GM10266 (cell line): Measurements from ENCODE around the gene NKX1-2.

Source experiments
- DNase-seq: peaks from one replicate; pipeline ENCODE4 v3.0.0; 2012; ENCODE audit errors: extremely low spot score
- TF ChIP-seq, protein P1 (sequence below): IDR thresholded peaks from 2 replicates; pipeline ENCODE4 v1.5.1; 2012; ENCODE audit warnings: mild to moderate bottlenecking, low read depth; ENCODE audit not compliant: control insufficient read depth, insufficient read depth; ENCODE audit errors: missing control alignments

Gene NKX1-2

DNA sequence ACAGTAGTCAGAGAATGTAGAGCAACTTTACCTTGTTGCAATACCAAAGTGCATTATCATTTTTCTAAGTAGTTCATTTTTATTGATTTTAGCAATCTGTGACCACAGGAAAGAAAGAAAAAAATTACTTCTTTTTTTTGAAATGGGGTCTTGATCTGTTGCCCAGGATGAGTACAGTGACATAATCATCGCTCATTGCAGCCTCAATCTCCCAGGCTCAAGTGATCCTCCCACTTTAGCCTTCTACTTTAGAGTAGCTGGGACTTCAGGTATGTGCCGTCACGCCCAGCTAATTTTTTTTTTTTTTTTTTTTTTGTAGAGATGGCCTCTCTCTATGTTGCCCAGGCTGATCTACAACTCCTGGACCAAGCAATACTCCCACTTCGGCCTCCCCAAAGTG, 19.8 kb downstream of the NKX1-2 start:
- no peak for DNase-seq
- TF ChIP-seq, protein P1, sequence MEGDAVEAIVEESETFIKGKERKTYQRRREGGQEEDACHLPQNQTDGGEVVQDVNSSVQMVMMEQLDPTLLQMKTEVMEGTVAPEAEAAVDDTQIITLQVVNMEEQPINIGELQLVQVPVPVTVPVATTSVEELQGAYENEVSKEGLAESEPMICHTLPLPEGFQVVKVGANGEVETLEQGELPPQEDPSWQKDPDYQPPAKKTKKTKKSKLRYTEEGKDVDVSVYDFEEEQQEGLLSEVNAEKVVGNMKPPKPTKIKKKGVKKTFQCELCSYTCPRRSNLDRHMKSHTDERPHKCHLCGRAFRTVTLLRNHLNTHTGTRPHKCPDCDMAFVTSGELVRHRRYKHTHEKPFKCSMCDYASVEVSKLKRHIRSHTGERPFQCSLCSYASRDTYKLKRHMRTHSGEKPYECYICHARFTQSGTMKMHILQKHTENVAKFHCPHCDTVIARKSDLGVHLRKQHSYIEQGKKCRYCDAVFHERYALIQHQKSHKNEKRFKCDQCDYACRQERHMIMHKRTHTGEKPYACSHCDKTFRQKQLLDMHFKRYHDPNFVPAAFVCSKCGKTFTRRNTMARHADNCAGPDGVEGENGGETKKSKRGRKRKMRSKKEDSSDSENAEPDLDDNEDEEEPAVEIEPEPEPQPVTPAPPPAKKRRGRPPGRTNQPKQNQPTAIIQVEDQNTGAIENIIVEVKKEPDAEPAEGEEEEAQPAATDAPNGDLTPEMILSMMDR: no peak

DNA sequence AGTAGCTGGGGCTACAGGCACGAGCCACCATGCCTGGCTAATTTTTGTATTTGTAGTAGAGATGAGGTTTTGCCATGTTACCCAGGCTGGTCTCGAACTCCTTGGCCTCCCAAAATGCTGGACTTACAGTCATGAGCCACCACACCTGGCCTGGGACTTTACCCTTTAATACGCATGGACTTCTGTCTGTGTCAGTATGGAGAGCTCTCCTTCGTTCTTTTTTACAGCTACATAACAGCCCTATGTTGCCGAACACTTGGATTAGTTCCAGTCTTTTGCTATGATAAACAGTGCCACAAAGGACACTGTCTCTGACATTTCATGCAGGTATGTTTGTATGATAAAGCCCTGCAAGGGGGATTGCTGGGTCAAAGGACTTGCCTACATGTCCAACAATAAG, 20.3 kb downstream of the NKX1-2 start:
- TF ChIP-seq, protein P1: no peak
- DNase-seq: no peak

DNA sequence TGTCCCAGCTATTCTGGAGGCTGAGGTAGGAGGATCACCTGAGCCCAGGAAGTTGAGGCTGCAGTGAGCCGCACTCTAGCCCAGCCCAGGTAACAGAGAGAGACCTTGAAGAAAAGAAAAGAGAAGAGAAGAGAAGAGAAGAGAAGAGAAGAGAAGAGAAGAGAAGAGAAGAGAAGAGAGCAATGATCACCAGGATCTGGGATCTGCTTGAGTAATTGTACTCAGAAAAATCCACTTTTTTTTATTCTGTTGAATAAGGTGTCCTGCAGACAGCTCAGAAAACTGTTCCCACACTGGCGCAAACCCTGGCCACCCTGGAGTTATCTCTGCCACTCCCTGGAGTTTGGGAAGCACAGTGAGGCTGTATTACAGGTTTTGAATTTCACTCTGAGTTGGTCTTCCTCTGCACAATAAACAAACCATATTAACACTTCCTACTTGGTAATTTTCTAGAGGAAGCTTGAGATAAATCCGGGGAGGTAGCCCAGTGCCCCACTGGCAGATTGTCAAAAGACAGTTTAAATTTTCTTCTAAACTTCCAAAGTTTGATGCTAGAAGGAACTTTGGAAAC, 21.5 kb downstream of the NKX1-2 start:
- TF ChIP-seq, protein P1: no peak
- DNase-seq: no peak

DNA sequence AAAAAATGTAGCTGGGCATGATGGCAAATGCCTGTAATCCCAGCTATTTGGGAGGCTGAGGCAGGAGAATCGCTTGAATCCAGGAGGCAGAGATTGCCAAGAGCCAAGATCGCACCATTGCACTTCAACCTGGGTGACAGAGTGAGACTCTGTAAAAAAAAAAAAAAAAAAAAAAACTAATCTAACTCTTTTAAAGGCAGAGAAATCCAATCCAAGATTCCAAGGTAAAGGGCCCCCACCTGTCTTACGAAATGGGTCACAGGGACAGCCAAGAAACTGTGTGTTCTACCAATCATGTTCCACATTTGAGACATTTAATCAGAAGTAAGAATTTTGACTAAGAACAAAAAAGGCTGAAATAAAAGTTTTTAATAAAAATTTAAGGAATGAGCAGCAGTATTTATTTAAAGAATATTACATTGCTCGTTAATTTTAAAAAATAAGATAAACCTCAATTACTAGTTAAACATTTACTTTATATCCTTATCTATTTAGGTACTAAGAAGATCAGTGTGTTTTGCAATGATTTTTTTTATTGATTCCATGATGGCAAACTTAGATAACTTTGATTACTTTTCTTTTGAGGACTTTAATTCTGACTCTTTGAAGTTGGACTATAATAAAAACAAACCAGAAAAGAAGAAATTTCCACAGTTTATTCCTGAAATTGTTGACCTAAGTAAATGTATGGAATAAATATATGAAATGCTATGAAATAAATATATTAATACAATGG, 24.4 kb downstream of the NKX1-2 start:
- TF ChIP-seq, protein P1: no peak
- no peak for DNase-seq

DNA sequence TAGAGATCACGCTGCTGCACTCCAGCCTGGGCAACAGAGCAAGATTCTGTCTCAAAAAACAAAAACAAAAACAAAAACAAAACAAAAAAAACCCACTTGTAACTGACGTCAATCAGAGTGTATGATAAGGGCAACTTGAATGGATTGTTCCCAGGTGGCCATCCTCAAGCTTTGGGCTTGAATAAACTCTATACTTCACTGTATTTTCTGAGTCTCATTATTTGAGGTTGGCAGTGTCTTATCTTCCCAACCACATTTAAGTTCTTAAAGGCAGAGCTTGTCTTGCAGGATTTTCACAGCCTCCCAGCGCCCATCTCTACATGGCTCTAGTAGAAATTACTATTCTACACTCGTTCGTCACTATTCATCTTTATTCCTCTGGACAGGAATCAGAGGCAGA, 26.0 kb downstream of the NKX1-2 start:
- DNase-seq: no peak

DNA sequence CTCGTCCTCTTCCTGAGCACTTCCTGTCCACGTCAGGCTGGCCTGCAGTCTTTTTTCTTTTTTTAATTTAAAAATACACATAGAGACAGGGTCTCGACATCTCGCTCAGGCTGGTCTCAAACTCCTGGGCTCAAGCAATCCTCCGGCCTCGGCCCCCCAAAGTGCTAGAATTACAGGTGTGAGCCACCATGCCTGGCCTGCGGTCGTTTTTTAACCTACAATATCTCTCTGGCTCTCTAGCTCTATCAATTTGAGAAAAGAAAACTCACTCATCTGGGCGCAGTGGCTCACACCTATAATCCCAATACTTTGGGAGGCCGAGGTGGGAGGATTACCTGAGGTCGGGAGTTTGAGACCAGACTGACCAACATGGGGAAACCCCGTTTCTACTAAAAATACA, 27.1 kb downstream of the NKX1-2 start:
- no peak for DNase-seq
- TF ChIP-seq, protein P1: no peak

More for the DNA sequence above, 26.0 kb downstream of the NKX1-2 start:
- TF ChIP-seq, protein P1: no peak

DNA sequence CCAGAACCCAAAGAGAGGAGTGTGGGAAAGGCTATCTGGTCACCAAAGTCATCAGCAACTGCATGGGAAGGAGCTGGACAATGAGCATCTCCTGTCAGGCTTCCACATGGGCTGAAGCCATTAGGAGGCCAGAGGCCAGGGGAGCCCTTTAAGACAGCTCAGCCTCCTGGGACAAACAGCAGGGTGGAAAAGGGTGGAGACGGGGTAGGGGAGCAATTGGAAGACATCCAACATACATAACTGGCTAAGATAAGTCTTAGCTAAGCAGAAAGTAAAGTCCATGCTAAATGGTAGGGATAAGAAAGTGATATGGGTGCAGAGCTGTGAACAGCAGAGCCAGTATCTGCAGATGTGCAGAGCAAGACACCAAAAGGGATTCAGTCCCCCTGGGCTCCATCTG, 29.6 kb downstream of the NKX1-2 start:
- TF ChIP-seq, protein P1: no peak
- no peak for DNase-seq
